GM12865 (cell line): Measurements from ENCODE around the gene C15orf39.

ENCODE experiments used
- DNase-seq: peaks from one replicate; pipeline ENCODE4 v3.0.0; 2010; ENCODE audit warnings: low read depth
- H3K4me3 ChIP-seq: 2 replicates; pipeline ENCODE4 v1.5.1; 2011; ENCODE audit warnings: mild to moderate bottlenecking, low read depth, low read length, control low read depth
- CTCF ChIP-seq: IDR thresholded peaks from 2 replicates; pipeline ENCODE4 v1.5.1; 2011; ENCODE audit warnings: low read length, control low read depth, low read depth, inconsistent platforms; ENCODE audit not compliant: insufficient read depth; ENCODE audit errors: missing control alignments

Gene C15orf39

GRCh38 chr15:75179746-75180140 is 21.9 kb upstream of the C15orf39 start:
- no peak overlapping the region for H3K4me3 ChIP-seq
- DNase-seq = no peak
- TF ChIP-seq CTCF = no peak

DNA sequence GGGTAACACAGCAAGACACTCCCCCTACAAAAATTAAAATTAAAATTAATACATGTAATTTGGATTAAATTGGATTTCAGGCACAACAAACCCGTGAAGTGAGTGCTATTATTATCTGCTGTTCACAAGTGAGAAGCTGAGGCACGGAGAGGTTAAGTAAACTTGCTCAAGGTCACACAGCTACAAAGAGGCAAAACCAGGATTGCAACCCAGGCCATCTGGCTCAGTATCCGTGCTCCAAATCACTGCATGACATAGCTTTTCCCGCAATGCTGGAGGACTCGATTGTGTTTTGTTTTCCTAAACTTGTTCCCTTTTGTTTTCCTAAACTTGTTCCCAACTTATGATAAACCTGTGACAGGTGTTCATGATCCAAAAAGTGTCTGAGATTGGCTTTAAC is 19.9 kb upstream of the C15orf39 start:
- no peak for TF ChIP-seq CTCF
- DNase-seq = no peak
- H3K4me3 ChIP-seq = no peak overlapping the region

- TF ChIP-seq CTCF = no peak
- DNase-seq = no peak
Observed at GRCh38 chr15:75182187-75183131, 19.2 kb upstream of the C15orf39 start.

GRCh38 chr15:75185271-75186029 is 16.2 kb upstream of the C15orf39 start:
- no peak for DNase-seq
- TF ChIP-seq CTCF = no peak
- H3K4me3 ChIP-seq = no peak overlapping the region

More at GRCh38 chr15:75182187-75183131, 19.2 kb upstream of the C15orf39 start:
- H3K4me3 ChIP-seq = no peak overlapping the region

DNA sequence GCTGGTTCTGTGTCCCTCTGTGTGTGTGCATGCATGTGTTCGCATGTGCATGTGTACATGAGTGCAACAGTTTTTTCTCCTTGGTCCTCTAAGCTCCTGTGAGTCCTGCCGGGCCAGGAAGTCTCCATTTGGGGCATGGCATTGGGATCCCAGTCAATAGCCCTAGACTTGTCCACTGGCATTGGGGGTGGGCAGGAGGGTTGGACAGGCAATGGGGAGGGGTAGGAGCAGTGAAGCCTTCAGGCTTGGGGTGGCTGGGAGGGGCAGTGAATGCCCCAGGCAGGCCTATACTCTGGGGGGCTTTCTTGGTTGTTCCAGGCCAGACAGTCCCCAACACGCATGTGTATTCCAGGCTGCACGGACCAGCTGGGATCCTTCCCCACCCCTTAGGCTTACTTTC is 15.6 kb upstream of the C15orf39 start:
- DNase-seq = no peak
- H3K4me3 ChIP-seq = no peak overlapping the region
- TF ChIP-seq CTCF = no peak

DNA sequence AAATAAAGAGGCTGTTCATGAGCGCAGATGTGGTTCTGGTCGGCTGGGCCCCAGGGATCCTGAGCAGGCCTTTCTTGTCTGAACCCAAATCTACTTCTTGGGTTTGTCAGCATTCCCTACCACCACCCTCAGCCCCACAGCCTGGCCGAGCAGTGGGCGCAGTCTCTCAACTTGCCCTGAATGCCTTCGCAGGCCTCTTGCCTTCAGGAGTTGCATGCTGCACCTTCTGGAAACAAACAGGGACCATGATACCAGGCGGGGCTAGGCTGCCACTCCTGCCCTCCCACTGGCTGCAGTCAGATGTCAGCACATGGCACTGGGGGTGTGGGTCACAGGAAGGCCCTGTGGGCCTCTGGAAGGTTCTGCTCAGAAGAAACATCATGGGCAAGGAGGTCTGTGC is 13.2 kb upstream of the C15orf39 start:
- no peak for DNase-seq
- no peak overlapping the region for H3K4me3 ChIP-seq
- no peak for TF ChIP-seq CTCF
